GM08714 (cell line): ENCODE data around the gene LIPE.

ENCODE experiments used
- H3K4me3 ChIP-seq: fragments of 200-500 bp; sonication (Bioruptor generic); 2 replicates; pipeline ENCODE4 v1.5.1; 2014; ENCODE audit warnings: mild to moderate bottlenecking, low read length, inconsistent platforms
- ZNF274 ChIP-seq: IDR thresholded peaks from 2 replicates; pipeline ENCODE4 v1.6.1; 2012; ENCODE audit warnings: mild to moderate bottlenecking, low read depth, low read length

LIPE gene

DNA sequence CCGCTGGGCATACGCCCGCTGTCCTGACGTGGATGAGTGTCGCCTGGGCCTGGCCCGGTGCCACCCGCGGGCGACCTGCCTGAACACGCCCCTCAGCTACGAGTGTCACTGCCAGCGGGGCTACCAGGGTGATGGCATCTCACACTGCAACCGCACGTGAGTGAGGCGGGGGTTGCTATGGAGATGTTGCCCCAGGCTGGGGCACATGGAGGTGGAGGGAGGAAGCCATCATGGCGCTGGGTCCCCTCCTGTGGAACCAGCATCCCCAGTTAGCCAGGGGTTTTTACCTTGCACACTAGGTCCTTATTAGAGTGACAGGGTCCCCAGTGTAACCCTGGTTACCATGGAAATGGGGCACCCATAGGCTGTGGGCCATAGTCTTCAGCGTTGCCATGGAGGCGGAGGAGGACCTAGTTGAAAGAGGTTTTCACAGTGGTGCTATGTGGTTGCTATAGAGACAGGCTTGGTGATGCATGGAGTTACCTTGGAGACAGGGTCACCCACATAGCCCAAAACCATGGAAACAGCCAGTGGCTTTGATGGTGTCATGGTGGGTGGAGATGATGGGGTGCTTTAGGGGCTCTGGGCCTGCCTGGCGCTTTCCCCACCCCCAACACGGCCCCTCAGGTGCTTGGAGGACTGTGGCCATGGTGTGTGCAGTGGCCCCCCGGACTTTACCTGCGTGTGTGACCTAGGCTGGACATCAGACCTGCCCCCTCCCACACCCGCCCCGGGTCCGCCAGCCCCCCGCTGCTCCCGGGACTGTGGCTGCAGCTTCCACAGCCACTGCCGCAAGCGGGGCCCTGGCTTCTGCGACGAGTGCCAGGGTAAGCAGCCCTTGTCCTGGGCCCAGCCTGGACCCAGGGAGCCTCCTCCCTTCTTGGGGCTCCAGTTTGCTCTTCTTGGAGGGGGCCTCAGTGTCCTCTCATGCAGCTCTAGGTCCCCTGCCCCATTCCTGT lies 74.6 kb downstream of the LIPE start:
- TF ChIP-seq ZNF274: no peak
- no peak overlapping the region for H3K4me3 ChIP-seq
